Measurements from ENCODE around the gene SIAH1.

DNA sequence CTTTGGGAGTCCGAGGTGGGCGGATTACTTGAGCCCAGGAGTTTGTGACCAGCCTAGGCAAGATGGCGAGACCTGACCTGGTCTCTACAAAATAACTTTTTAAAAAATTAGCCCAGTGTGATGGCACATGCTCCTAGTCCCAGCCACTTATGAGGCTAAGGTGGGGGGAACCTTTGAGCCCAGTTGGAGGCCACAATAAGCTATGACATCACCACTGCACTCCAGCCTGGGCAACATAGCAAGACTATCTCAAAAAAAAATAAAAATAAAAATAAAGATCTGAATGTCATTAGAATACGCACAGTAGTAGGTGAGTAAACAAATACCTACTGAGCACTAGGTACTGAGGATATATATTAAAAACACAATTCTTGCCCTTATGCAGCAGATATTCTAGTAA is 3.1 kb downstream of the SIAH1 start:
- no peak for TF ChIP-seq EZH2 (IDR thresholded peaks at IDR 0.05; ENCODE audit: borderline replicate concordance, insufficient read depth, low read length, poor library complexity, severe bottlenecking)
- TF ChIP-seq SMC3 (conservative IDR thresholded peaks at IDR 0.05; ENCODE audit: poor library complexity): no peak
- TF ChIP-seq, protein P1, sequence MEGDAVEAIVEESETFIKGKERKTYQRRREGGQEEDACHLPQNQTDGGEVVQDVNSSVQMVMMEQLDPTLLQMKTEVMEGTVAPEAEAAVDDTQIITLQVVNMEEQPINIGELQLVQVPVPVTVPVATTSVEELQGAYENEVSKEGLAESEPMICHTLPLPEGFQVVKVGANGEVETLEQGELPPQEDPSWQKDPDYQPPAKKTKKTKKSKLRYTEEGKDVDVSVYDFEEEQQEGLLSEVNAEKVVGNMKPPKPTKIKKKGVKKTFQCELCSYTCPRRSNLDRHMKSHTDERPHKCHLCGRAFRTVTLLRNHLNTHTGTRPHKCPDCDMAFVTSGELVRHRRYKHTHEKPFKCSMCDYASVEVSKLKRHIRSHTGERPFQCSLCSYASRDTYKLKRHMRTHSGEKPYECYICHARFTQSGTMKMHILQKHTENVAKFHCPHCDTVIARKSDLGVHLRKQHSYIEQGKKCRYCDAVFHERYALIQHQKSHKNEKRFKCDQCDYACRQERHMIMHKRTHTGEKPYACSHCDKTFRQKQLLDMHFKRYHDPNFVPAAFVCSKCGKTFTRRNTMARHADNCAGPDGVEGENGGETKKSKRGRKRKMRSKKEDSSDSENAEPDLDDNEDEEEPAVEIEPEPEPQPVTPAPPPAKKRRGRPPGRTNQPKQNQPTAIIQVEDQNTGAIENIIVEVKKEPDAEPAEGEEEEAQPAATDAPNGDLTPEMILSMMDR (IDR thresholded peaks at IDR 0.05; ENCODE audit: poor library complexity, severe bottlenecking): no peak
- TF ChIP-seq POLR2AphosphoS5 (IDR thresholded peaks at IDR 0.05): no peak
- TF ChIP-seq EP300 (conservative IDR thresholded peaks at IDR 0.05; ENCODE audit: poor library complexity, severe bottlenecking): no peak
- TF ChIP-seq, protein P2, sequence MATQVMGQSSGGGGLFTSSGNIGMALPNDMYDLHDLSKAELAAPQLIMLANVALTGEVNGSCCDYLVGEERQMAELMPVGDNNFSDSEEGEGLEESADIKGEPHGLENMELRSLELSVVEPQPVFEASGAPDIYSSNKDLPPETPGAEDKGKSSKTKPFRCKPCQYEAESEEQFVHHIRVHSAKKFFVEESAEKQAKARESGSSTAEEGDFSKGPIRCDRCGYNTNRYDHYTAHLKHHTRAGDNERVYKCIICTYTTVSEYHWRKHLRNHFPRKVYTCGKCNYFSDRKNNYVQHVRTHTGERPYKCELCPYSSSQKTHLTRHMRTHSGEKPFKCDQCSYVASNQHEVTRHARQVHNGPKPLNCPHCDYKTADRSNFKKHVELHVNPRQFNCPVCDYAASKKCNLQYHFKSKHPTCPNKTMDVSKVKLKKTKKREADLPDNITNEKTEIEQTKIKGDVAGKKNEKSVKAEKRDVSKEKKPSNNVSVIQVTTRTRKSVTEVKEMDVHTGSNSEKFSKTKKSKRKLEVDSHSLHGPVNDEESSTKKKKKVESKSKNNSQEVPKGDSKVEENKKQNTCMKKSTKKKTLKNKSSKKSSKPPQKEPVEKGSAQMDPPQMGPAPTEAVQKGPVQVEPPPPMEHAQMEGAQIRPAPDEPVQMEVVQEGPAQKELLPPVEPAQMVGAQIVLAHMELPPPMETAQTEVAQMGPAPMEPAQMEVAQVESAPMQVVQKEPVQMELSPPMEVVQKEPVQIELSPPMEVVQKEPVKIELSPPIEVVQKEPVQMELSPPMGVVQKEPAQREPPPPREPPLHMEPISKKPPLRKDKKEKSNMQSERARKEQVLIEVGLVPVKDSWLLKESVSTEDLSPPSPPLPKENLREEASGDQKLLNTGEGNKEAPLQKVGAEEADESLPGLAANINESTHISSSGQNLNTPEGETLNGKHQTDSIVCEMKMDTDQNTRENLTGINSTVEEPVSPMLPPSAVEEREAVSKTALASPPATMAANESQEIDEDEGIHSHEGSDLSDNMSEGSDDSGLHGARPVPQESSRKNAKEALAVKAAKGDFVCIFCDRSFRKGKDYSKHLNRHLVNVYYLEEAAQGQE (IDR thresholded peaks at IDR 0.05; ENCODE audit: borderline replicate concordance): no peak
- TF ChIP-seq MXI1 (conservative IDR thresholded peaks at IDR 0.05; ENCODE audit: poor library complexity, severe bottlenecking): no peak

All from neural cell (in vitro differentiated cells).